GM19467 (cell line): Measurements from ENCODE around the gene STK32B.
"Not testable (repeated sequence)": the region's sequence is repeated elsewhere in the genome, so short reads cannot be mapped to it uniquely, and the experiment has no call there.

Source experiments
- ATAC-seq: cut with Tn5 transposase; IDR thresholded peaks from one replicate; pipeline ENCODE4 v1.9.1; 2021; ENCODE audit warnings: mild to moderate bottlenecking, moderate library complexity; ENCODE audit not compliant: unreplicated experiment

STK32B gene

DNA sequence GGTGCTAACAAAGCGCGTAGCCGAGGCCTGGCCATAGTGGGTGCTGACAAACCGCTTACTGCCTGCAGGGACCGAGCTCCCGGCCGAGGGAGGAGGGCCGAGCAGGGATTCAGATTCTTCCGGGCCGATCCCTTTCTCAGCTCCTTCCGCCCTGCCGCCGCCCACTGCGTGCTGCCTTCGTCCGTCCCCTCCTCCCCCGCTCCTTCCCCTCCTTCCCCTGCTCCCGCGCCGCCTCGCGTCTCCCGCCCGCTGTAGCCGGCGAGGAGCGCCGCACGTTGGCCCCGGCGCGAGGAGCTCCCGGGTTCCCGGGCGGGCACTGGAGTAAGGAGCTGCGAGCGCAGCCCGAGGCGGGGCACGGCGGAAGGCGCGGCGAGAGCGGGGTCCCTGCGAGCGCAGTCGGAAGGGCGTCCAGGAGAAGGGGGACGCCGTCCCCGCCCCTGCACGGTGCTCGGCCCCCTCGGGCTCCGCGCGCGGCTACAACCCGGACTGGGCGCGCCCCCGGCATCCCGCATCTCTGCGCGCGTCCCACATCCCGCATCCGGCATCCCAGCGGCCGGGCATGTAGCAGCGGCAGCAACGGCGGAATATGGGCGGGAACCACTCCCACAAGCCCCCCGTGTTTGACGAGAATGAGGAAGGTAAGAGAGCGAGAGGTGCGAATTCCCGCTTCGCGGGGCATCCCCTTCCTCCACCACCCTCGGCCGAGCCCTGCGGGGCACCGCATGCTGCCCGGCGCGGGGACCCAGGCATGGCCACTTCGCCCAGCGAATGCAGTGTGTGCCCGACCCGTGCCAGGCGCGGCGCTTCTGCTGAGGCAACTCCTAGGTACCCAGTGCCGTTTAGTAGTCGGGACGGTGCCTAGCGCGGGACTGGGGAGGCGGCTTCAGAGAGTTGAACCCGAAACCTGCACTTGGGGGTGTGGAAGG, at the start of gene STK32B:
STK32B (plus strand) TSS at position 203 of the 926 bp plus-strand sequence.
- ATAC-seq, result no peak

DNA sequence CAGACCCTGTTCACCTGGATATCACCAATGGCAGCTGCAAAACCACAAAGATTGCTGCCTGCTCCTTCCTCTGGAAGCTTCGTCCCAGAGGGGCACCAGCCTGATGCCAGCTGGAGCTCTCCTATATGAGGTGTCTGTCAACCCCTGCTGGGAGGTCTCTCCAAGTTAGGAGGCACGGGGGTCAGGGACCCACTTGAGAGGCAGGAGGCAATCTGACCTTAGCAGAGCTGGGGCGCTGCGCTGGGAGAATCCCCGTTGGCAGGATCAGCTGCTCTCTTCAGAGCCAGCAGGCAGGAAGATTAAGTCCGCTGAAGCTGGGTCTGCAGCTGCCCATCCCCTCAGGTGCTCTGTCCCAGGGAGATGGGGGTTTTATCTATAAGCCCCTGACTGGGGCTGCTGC, 49.6 kb upstream of the STK32B start:
- ATAC-seq, result not testable (repeated sequence)

DNA sequence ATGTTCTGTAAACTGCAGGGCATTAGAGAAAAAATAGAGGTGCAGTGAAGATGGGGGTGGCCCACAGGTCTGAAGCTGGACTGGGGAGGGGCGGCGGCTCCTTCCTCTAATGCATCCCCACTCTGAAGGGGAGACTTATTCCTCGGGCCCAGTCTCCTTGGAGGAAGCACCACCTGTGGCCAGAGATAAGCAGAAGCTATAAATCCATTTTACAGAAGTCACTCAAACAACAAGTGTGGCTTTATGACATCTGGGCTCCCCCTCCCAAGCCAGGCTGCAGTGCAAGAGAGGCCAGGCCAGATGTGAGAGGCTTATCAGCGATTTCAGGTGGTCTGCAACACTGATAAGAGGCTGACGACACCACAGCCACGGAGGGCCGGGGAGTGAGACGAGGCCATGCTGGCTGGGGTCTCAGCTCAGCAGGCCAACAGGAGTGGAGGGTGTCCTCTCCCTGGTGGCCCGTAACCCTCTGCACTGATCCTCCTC, 47.9 kb upstream of the STK32B start:
- no peak for ATAC-seq

DNA sequence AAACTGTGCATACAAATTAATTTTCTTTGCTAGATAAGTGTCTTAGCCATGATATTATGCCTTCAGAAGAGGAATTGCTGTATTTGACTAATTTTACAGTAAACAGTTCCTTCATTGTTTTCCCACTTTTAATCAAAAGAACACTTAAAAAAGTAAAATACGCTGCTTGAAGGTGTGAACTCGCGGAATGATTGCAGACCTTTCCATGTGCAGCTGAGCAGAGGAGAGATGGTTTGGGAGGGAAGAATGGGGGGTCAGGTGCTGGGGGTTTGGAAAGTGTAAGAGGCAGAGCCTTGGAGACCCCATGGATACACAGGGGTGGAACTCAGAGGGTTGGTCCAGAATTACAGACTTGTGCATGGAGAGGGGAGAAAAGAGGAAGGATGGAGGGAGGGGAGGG, 47.4 kb upstream of the STK32B start:
- ATAC-seq, result no peak

DNA sequence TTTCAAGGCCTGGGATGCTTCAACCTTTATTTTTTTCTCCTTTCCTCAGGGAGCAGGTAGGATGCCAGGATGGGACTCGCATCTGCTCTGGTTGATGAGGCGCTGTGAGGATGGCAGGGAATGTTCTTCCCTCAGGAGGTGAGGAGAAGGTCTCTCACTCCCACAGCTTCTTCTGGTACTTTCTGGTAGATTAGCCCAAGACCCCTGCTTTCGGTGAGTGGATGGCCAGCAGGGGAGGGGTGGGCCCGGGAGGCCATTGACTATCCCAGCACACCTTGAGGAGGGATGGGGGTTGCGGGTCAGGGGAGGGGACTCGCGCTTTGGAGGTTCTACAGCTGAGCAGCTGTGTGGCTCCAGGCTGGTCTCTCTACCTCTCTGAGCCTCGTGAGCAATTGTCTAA, 46.8 kb upstream of the STK32B start:
- no peak for ATAC-seq

DNA sequence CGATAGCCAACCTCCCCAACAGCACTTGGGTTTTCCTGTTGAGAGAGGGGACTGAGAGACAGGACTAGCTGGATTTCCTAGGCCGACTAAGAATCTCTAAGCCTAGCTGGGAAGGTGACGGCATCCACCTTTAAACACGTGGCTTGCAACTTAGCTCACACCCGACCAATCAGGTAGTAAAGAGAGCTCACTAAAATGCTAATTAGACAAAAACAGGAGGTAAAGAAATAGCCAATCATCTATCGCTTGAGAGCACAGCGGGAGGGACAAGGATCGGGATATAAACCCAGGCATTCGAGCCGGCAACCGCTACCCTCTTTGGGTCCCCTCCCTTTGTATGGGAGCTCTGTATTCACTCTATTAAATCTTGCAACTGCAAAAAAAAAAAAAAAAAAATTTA, 44.3 kb upstream of the STK32B start:
- ATAC-seq, result not testable (repeated sequence)

DNA sequence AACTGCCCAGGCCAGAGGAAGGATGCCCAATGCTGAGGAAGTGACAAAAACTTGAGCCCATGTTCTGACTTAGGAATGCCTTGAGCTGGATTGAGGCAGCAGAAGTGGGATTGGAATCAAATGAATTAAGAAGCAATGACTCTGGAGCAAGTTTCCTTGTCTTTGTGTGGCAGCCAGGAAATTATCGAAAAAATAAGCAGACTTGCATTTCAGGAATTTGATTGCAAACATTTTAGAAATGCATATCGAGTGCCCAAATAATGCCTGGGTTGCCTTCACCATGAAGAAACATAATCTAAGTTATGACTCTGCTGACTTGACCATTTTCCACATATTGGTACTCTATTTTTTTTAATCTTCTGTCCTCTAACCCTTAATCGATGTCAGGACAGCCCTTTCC, 41.5 kb upstream of the STK32B start:
- no peak for ATAC-seq

DNA sequence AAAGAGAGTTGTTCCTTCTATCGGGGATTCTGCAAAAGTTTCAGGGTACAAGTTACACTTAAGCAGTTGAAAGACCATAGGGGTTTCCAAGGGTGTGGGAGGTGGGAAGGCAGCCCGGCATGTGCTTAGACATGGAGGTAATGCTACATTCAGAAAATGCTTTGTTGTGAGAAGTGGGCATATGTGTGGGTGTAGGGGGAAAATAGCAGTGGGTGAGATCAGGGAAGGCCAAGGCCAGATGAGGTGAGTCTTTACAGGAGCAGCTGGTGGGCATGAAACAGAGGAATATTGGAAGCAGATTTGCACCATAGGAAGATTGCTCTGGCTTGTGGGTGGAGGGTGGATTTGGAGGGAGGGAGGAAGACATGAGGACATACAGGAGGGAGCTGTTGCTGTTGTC, 40.3 kb upstream of the STK32B start:
- ATAC-seq, result no peak

DNA sequence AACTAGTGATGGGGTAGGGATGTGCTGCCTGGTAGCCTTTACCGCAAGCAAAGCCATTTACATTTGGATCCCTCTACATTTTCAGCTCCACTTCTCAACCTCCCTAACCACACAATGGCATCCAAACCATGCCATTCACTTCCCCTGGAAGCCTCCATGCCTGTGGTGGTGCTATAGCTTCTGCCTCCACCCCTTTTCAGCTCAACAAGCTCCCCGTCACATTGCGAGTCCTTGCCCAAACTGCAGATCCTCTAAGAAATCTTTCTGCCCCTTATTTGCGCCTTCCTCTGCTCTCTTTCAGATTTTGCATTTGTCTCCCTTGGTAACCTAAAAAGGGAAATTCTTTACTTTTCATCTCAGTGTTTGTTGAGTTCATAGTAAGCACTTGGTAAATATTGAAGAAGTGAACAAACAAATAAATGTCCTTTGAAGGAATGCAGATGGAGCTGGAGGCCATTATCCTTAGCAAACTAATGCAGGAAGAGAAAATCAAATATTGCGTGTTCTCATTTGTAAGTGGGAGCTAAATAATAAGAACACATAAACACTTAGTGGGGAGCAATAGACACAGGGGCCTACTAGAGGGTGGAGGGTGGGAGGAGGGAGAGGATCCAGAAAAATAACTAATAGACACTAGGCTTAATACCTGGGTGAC, 38.9 kb upstream of the STK32B start:
- no peak for ATAC-seq

DNA sequence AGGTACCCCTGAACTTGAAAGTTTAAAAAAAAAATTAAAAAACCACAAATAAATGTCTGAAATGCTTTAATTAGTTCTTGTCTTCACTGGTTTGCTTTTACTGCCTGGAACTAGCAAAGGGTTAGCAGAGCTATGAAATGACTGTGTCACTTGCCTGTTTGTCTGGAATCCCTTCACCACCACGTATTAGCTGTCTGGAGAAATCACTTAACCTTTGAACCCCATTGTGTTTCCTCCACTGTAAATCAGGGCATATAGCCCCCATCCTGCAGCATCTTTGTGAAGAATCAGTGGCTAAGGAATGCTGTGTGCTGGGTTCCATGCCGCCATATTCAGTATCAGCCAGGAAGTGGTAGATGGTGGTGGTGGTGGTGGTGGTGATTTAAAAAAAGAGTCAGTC, 38.3 kb upstream of the STK32B start:
- ATAC-seq, result no peak

DNA sequence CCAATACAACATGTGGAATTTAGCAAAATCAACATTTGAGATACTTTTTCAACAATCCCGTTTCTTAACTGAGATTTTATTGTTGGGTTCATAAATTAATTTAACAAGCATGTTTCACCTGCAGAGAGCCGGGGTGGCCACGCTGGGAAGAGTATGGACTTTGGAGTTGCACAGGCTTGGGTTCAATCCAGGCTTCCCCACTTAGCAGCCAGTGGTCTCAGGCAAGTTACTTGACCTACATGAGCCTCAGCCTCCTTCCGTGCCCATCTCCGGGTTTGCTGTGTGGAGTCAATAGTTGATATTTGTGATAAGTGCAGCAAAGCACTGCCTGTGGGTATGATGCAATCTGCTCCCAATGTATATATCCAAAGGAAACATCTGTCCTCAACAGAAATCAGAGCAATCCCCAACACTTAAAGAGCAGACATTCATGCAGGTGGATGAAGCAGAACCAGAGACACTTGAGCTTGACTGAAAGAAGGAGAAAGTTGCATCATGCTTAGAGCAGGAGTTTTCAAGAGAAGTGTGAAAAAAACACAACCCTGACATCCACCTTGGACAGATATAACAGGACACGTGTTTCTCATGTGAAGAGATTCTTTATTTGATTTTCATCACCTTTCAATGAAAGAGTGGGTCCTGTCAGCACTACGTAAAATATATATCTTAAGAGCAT, 37.1 kb upstream of the STK32B start:
- ATAC-seq, result no peak

DNA sequence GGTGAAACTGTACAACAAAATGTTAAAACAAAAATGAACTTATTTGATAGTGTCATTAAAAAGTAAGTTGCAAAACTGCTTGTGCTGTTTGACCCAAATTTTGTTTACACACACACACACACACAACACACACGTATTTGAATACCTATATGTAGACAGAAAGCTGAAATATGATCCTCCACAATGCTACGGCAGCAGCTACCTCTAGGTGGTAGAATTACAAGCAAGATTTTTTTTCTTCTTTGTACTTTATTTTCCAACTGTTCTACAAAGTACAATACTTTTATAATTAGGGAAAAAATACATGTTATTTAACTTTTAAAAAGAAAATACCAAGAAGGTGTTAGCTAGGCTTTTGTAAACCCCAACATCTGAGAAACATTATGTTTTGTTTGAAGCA, 33.2 kb upstream of the STK32B start:
- no peak for ATAC-seq

DNA sequence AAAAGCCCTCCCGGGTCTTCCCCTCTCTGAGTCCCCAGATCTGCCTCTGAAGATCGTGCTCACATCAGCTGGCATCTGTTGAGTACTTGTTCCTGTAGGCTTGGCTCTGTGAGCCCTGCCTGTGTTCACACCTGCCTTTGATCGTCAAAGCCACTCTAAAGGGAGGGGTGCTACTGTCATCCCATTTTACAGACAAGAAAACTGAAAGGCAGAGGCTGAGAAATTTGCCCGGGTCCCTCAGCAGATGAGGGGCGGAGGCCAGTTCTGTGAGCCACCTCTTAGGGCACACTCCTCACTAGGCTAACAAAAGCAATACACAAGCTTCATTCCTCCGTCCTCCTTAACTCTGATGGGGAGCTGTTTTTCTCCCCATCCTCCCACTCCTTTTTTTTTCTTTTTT, 32.7 kb upstream of the STK32B start:
- ATAC-seq, result no peak

DNA sequence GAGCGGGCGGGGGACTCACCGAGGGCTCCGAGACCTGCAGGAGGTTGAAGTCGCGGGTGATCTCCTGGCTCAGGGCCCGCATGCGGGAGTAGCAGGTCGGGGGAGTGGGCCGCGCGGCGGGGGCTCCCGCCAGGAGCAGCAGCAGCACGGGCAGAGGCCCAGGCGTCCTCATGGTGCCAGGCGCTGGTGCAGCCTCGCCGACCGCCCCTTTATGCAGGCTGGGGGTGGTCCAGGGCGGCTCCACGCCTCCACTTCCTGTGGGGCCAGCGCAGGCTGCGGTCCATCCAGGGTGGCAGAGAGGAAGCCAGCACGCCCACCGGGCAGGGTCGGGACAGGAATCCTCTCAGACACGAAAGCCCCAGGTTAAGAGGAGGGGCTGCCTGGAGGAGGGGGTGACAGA, 32.0 kb upstream of the STK32B start, which contains the start of gene CYTL1:
CYTL1 (minus strand) TSS at position 185 of the 400 bp plus-strand sequence; CDS start at position 172, 13 bp downstream.
- no peak for ATAC-seq

DNA sequence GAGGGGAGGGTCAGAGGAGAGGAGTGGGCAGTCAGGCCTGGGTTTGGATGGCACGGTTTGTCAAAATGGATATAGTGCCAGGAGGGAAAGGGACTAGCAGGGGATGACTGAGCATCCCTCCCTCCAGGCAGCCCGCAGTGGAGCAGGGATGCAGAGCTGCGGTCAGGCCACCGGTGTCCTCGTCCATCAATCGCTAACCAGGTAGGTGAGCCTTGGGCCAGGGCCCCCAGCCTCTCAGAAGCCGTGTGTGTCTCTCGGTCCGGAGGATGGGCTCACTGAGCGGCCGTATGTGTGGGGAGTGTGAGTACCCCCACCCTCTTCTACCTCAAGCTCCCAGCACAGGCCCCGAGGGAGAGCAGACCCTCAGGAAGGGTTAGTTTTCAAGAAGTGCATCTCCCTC, 31.5 kb upstream of the STK32B start:
- no peak for ATAC-seq

DNA sequence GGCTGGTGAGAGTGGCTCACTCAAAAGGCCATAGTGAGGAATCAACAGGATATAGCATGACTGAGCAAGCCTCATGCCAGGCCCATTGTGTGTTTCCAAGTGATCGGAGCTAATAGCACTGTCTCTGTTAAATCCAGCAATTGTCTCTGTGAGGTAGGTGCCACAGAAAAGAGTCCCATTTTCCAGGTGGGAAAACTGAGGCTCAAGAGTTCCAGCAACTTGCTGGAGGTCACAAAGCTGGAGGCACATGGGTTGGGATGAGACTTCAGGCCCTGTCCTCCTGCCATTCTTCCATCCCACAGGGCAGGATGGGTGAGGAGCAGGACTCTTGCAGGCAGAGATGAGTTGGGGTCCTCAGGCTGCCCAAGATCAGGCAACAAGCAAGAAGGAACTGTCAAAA, 30.9 kb upstream of the STK32B start:
- ATAC-seq, result no peak

DNA sequence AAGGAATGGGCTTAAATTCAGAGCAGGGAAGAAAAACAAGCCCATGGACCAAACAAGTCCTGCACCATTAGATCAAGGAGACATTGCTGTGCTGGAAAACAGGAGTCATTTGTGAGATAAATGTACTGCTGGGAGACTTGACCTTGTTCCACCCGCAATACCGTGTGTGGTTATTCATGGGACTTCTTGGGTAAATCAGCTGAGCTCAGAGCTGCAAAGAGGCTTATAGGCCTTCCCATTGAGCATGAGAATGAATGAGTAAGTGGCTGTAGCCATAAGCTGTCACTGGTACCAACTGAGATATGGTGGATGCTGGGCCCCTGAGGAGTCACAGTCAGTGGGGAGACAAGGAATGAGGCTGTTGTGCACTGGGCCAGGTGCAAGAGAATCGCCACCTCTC, 29.7 kb upstream of the STK32B start:
- no peak for ATAC-seq

DNA sequence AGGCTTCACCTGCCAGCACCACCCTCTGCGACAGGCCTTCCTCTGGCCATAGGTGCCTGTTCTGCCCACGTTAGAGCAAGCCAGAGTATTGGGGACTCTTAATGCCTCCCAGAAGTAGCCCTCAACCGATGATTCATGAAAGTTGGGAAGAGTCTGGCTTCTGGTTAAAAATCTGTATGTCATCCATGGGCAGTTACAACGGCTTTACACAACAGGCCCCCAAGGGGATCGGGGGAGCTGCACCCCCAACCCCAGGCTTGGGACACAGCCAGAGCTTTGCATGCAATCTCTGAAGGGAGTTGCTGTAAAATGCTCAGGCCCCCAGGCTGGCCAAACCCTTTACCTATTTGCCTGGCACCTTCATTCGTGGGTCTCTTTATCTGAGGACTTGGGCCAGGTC, 26.6 kb upstream of the STK32B start:
- no peak for ATAC-seq

DNA sequence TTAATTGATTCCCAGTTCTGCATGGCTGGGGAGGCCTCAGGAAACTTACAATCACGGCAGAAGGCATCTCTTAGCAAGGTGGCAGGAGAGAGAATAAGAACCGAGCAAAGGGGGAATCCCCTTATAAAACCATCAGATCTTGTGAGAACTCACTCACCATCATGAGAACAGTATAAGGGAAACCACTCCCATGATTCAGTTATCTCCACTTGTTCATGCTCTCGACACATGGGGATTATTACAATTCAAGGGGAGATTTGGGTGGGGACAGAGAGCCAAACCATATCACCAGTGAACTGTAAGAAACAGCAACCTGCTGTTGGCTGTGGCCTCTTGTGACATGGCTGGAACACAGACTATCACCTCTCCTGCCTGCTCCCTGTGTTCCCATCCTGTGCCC, 24.9 kb upstream of the STK32B start:
- ATAC-seq, result no peak

DNA sequence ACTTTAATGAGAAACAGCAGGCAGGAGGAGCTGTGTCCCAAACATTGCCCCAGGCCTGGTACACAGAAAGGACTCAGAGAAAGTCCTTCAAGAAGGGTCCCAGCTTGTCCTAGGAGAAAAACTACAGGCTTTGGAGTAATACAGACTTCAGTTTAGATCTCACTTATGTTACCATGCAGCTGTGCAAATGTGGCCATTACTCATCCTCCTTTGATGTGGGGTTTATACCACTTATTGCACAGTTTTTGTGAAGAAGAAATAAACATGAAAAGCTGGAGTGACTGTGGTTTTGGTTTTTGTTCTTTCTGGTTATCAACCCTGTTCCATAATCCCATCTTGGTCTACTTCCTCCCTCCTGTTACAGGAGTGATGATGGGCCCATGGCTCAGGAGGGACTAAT, 23.9 kb upstream of the STK32B start:
- no peak for ATAC-seq

DNA sequence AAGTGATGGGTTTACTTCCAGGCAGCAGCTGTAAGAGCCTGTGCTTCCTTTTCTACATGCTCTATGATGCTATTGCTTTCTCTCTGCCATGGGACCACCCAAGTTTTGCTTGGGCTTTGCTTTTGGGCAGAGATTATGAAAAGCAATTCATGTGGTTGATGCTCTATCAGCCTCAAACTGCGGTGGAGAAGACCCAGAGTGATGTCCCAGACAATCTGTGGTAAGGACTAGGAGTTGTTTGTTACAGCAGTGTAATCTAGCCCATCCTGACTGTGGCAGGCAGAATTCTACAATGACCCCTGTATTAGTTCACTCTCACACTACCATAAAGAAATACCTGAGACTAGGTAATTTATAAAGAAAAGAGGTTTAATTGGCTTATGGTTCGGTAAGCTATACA, 22.8 kb upstream of the STK32B start:
- ATAC-seq, result no peak

DNA sequence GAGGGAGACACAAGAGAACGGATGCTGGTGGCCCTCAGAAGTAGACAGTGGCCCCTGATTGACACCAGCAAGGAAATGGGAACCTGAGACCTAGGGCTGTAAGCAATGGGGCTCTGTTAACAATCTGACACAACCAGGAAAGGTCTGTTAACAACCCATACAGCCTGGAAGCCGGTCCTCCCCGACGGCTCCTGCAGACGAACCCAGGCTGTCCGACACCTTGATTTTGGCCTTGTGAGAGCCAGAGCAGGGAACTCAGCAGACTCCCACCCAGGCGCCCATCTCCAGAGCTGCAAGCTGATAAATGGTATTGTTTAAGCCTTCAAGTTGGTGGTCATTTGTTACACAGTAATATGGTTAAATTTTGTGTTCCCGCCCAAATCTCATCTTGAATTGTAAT, 21.8 kb upstream of the STK32B start:
- ATAC-seq, result no peak
